ENCODE results near the gene ZNF728. TPM values are rescaled to one million over a fixed set of nuclear protein-coding genes. Genes with fewer than 3 reads are reported as not detected.
"Not testable (repeated sequence)": the region's sequence is repeated elsewhere in the genome, so short reads cannot be mapped to it uniquely, and the experiment has no call there.

Gene ZNF728
- total RNA-seq, 4 donors from 2014 or later, result 3.3 to 4.6 (median 4.1) TPM

DNA sequence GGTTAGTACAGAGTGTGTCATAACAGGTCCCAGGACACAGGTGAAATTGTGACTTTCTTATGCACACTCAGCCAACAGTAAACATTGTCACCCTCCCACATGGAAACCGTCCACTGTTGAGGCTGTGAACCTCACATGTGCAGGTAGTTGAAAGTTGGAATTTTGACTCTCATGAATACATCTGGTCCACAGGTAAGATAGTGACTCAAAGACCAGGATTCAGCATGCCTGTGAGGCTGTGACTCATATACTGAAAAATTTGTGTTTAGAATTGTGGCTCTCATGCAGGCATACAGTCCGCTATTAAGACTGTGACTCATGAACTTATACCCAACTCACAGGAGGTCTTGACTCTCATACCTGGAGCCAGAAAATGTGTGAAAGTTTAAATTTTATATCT lies 67.8 kb downstream of the ZNF728 start:
- DNase-seq (ENCODE audit: extremely low spot score), result no peak
- Histone ChIP-seq H3K27ac (replicated peaks in 1 of 4) (no peak overlapping the region), H3K27me3 (no peaks in the 10 kb centered on the region), H3K9me3 (no peaks in the 10 kb centered on the region), H3K4me1 (no peaks in the 10 kb centered on the region), H3K36me3 (no peaks in the 10 kb centered on the region), H3K4me3 (no peak overlapping the region)
- TF ChIP-seq POLR2A (IDR thresholded peaks at IDR 0.05; ENCODE audit: low read depth), result no peak
- no peak for TF ChIP-seq POLR2AphosphoS5 (IDR thresholded peaks at IDR 0.05)
- TF ChIP-seq, protein P1, sequence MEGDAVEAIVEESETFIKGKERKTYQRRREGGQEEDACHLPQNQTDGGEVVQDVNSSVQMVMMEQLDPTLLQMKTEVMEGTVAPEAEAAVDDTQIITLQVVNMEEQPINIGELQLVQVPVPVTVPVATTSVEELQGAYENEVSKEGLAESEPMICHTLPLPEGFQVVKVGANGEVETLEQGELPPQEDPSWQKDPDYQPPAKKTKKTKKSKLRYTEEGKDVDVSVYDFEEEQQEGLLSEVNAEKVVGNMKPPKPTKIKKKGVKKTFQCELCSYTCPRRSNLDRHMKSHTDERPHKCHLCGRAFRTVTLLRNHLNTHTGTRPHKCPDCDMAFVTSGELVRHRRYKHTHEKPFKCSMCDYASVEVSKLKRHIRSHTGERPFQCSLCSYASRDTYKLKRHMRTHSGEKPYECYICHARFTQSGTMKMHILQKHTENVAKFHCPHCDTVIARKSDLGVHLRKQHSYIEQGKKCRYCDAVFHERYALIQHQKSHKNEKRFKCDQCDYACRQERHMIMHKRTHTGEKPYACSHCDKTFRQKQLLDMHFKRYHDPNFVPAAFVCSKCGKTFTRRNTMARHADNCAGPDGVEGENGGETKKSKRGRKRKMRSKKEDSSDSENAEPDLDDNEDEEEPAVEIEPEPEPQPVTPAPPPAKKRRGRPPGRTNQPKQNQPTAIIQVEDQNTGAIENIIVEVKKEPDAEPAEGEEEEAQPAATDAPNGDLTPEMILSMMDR (IDR thresholded peaks at IDR 0.05), result no peak
- no peak for TF ChIP-seq EP300 (IDR thresholded peaks at IDR 0.05)
- WGBS, result 95% methylated on average over 2 of the region's 2 CpGs
- intact Hi-C loops (cut with DNase I), result no loop called here

DNA sequence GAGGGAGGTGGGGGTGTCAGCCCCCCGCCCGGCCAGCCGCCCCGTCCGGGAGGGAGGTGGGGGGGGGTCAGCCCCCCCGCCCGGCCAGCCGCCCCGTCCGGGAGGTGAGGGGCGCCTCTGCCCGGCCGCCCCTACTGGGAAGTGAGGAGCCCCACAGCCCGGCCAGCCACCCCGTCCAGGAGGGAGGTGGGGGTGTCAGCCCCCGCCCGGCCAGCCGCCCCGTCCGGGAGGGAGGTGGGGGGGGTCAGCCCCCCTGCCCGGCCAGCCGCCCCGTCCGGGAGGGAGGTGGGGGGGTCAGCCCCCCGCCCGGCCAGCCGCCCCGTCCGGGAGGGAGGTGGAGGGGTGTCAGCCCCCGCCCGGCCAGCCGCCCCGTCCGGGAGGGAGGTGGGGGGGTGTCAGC lies 75.4 kb downstream of the ZNF728 start:
- H3K9me3 ChIP-seq; H3K4me3 ChIP-seq; intact Hi-C loops (cut with DNase I); H3K4me1 ChIP-seq; H3K27ac ChIP-seq (replicated peaks in 1 of 4); H3K27me3 ChIP-seq; H3K36me3 ChIP-seq; DNase-seq (ENCODE audit: extremely low spot score): not testable (repeated sequence)
- WGBS, result no CpG with 5 or more reads among the region's 34 CpGs

DNA sequence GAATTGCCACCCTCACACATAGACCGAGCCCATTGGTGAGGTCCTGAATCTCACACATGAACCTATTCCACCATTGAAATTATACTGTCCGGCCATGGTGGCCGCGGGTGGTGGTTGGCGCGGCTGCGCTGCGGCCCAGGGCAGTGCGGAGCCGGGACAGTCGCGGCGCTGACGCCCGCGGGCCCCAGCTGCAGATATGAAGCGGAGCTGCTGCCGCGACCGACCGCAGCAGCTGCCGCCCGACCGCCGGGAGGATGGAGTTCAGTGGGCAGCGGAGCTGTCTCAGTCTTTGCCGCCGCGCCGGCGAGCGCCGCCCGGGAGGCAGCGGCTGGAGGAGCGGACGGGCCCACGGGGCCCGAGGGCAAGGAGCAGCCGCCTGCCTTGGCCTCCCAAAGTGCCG lies 77.8 kb downstream of the ZNF728 start:
- DNase-seq (ENCODE audit: extremely low spot score); H3K36me3 ChIP-seq; H3K9me3 ChIP-seq; H3K4me1 ChIP-seq; intact Hi-C loops (cut with DNase I); H3K27me3 ChIP-seq; H3K27ac ChIP-seq (replicated peaks in 1 of 4); H3K4me3 ChIP-seq: not testable (repeated sequence)
- 100% methylated on average over 1 of the region's 41 CpGs for WGBS

Small RNAs within 50 kb of the gene (small RNA-seq; reads per million reads assigned to genes)
- 0 reads per million in 3 donors for gene AC022145.2

Other genes with a start within 250 kb of the ZNF728 start
- gene ZNF99, start 219.0 kb downstream of the ZNF728 start, total RNA-seq, result under 1 TPM in 3 of 4 donors, not detected in 1; under 0.01 to 0.29 (median under 0.01) TPM
- gene ZNF723, start 170.9 kb downstream of the ZNF728 start, total RNA-seq, result not detected
- under 1 TPM in 1 of 4 donors, not detected in 3; 0.33 TPM for gene ZNF730, start 113.8 kb upstream of the ZNF728 start, total RNA-seq
- under 1 TPM; 0.42 to 0.66 (median 0.55) TPM for gene ZNF724, start 247.2 kb upstream of the ZNF728 start, total RNA-seq